Measurements from ENCODE around the gene CCDC78.
A peak's percentile ranks its signal among the peaks of the same experiment; 100 is the strongest.

CCDC78 gene

DNA sequence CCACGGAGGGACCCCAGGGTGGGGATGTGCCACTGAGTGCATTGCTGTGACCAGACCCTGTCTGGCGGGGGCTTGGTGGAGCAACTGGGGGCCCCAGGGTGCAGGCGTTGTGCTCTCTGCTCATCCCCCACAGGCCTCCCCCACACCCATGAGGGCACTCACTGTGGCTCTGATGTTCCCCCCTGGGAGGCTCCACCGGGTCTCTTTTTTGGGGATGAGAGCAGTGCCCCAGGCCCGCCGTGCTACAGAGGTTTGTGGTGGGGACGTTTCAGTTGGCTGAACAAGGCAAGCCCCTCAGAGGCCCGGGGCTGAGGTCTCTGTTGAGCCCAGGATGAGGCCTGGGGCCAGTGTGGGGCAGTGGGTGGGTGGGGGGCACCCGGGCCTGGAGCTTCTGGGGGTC, 2.5 kb downstream of the CCDC78 start:
- no peak for DNase-seq (ENCODE audit: low read depth)

DNA sequence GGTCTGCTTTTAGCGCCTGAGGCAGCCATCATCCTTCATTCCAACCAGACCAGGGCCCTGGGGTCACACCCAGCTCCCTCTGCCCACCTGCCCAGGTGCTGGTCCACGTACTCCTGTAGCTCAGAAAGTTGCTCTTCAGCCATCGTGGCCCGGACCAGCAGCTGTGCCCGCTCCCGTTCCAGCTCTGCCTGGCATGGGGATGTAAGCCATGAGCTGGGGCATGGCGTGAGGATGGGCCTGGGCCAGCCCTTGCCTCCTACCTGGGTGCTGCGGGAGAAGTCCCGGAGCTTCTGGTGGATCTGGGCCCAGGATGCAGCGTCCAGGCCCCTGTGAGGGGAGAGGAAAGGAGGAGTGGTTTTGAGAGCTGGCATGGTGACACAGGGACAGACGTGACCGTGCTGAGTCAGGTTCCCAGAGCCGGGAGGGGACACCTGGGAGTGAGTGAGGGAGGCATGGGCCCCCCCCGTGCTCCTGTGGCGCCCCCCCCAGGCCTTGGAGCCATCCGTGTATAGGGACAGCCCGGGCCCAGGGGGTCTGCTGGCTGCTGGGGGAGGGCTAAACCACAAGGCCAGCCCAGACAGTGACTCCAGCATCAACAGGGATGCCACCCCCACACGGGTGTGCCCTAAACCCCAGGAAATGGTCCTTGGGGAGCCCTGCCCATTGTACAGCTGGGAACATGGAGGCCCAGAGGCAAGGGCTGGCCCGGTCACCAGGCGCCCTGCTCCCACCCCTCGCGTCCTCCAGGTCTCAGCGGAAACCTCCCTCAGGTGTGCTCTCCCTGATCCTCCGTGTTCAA, 3.2 kb downstream of the CCDC78 start:
- no peak for DNase-seq (ENCODE audit: low read depth)

DNA sequence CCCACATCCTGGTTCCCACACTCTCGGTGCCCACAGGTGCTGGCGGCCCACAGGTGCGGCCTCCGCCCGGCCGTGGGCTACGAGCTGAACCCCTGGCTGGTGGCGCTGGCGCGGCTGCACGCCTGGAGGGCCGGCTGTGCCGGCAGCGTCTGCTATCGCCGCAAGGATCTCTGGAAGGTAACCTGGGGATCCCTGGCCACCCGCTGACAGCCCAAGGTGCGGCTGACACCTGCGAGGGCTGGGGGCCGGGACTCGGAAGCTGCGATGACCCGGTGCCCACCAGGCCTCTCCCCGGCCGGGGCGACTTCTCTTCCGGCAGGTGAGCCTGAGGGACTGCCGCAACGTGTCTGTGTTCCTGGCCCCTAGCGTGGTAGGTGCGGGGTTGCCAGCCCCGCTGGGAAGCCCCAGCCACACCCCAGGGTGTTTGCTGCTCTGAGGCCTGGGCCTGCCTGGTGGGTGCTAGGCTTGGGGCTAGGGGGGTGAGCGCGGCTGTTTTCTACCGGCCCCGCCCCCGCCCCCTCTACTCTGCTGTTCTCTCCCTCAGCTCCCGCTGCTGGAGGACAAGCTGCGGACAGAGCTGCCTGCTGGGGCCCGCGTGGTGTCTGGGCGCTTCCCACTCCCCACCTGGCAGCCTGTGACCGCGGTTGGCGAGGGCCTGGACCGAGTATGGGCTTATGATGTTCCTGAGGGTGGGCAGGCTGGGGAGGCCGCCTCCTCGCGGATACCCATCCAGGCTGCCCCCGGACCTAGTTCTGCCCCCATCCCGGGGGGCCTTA, 4.3 kb downstream of the CCDC78 start:
- DNase-seq (ENCODE audit: low read depth): no peak

DNA sequence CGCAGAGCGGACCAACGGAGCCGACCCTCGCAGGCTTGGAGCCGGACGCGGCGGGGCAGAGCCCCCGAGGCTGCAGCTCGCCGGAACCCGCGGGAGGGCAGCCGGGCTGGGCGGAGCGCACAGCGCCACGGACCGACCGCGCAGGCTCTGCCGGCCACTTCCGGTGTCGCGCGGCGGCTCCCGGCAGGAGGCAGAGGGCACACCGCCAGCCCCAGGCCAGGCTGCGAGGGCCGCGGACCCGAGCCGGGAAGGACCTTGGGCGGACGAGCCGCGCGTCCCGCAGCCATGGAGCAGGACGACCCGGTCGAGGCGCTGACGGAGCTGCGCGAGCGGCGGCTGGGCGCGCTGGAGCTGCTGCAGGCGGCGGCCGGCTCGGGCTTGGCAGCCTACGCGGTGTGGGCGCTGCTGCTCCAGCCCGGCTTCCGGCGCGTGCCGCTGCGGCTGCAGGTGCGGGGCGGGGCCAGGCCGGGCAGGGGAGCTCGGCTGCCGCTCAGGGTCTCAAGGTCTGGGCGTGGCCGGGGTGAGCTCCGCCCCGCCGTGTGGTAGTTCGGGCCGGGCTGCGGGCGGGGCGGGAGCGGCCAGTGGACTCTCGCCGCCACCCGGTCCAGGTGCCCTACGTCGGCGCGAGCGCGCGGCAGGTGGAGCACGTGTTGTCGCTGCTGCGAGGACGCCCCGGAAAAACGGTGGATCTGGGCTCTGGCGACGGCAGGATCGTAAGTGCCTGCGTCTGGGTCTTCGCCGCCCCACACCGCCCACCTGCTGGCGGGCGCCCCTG, 5.1 kb downstream of the CCDC78 start, which contains the start of gene ANTKMT:
Gene ANTKMT, plus strand, starts transcription at position 157 of the 775 bp plus-strand sequence. Its CDS starts 129 bp downstream, at position 286.
- peak; percentile 80 for DNase-seq (ENCODE audit: low read depth)

DNA sequence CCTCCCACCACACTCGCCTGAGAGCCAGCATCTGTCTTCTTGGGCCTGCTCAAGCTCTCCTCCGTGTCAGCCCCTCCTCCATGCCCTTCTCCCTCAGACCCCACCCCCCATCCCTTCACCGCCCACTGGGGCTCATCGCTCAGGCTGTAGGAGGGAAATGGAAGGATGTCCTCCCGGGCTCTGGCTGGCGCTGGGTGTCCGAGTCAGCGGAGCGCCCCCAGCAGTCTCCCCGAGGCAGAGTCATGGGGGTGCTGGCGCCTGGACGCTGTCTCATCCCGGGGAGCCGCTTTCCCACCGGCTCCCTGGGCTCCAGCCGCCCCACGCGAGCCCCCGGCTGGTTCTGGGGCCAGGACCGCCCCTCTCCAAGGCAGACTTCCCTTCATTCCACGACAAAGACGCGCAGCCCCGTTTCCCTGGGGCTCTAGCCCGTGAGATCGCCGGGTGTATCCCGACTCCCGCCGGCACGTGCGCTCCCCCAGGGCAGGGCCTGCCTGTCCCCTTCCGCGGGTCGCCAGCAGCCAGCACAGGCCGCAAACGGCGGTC, 5.7 kb downstream of the CCDC78 start:
- DNase-seq (ENCODE audit: low read depth): peak; percentile 86

DNA sequence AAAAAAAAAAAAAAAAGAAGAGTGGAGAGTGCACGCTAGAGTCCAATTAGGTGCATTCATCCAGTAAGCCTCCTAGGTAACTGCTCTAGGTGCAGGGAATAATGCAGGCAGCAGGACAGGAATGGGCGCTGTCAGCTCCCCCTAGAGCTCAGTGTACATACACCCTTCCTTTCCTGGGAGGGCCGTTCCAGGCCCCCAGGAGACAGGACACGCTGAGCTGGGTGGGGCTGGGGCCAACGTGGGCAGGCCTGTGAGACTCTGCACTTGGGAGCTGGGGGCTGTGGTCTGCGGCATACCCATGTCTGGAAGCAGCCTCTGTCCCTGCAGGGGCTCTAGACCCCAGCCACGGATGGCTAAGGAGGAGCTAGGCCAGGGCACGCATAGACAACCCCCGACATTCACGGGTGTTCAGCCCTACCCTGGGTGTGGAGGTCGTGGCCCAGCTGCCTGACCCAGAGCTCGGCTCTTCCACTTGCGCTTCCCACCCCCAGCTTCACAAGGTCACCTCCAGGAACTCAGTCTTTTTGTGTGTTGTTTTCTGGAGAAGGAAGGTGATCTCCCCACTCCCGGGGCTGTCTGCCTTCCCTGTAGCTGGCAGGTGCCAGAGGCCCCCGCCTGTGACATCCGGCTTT, 6.3 kb downstream of the CCDC78 start:
- DNase-seq (ENCODE audit: low read depth): peak; percentile 33

DNA sequence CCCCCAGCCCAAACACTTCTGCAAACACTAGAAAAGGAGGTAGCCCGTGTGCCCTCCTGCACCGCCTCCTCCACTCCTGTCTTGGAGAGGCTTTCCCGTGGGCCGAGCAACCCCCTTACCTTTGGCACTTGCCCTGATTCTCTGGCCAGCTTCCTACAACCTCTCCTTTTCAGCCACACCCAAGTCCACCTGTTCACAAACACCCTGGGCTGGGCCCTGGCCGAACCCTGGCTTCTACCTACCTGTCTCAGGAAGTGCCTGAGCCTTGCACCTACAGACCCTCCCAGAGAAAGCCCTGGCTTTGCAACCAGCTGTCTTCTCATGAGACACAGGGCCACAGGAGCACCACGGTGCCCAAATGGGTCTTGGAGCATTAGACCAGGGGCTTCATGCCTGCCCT, 7.3 kb downstream of the CCDC78 start:
- no peak for DNase-seq (ENCODE audit: low read depth)

DNA sequence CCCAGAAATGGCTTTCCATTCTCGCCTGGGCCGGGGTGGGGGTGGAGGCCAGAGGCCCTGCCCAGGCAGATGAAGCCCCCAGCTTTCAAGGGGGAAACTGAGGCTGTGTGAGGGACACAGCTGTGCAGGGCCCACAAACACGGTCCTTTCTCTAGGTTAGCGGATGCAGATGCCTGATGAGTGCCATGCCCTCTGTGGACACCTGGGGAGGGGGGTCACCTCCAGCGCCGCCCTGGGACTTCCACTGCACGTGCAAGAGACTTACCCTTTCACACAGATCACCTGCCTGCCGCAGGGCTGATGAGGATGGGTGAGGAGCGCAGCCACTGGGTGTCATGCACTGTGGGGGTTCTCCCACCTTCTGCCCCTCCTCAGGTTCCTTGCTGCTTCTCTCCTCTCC, 7.9 kb downstream of the CCDC78 start:
- no peak for DNase-seq (ENCODE audit: low read depth)

DNA sequence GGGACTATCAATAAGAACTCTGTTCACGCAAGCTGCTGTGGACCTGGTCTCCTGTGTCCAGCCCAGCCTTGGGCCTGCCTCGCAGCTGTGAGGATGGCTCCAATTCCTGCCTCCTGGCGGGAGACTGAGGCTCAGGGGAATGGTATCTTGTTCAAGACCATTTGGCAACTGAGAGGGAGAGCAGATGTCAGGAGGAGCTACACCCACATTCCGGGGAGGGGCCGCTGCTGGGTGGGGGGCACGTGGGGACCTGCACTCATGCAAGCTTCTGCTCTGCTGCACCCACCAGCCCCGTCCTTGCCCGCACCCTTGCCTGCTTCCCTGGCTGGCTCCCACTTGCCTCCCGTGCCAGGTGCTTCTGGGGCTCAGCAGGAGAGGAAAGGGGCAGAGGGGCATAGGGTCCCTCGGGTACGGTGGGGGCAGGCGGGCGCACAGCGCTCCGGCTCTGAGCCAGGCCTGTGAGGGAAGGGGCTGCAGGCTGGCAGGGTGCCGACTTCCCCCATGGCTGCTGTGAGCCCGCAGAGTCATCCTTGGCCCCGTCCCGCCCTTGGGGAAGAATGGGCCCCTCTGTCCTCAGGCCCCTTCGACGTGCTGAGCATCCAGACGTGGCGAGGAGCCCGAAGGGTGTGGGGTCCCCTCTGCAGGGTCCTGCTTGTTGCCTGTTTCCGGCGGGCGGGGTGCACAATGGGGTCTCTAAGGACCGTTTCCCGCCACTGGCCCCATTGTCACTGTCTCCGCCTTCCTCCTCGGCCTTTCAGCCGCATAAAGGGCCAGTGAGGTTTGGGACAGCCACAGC, 8.6 kb downstream of the CCDC78 start:
- no peak for DNase-seq (ENCODE audit: low read depth)

DNA sequence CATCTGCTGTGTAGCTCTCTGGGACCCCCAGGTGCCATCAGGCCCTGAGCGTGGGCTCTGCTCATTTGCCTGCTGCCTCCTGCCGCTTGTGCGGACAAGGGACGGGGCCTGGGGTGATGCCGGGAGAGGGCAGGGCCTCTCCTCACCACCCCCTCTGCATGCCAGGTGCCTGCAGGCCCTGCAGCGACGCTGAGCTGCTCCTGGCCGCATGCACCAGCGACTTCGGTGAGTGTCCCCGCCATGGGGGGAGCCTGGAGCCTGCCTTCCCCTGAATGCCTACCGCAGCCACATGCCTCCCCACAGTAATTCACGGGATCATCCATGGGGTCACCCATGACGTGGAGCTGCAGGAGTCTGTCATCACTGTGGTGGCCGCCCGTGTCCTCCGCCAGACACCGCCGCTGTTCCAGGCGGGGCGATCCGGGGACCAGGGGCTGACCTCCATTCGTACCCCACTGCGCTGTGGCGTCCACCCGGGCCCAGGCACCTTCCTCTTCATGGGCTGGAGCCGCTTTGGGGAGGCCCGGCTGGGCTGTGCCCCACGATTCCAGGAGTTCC, 9.4 kb downstream of the CCDC78 start:
- DNase-seq (ENCODE audit: low read depth): no peak

DNA sequence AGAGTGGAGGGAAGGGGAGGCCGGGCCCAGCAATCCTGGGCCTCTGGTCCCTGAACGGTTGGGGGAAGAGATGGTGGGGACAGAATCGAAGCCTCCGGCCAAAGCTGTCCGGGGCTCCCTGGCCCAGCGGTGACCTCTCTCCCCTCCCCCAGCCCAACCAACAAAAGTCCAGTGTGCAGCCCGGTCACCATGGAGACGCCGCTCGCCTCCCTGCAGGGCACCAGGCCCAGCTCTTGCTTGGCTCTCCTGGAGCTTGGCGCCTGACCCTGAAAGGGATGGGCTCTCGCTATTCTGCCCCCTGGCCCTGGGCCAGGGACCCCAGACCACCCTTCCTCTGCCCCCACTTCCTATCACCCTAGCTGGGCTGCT, 10.1 kb downstream of the CCDC78 start:
- DNase-seq (ENCODE audit: low read depth): peak; percentile 75

DNA sequence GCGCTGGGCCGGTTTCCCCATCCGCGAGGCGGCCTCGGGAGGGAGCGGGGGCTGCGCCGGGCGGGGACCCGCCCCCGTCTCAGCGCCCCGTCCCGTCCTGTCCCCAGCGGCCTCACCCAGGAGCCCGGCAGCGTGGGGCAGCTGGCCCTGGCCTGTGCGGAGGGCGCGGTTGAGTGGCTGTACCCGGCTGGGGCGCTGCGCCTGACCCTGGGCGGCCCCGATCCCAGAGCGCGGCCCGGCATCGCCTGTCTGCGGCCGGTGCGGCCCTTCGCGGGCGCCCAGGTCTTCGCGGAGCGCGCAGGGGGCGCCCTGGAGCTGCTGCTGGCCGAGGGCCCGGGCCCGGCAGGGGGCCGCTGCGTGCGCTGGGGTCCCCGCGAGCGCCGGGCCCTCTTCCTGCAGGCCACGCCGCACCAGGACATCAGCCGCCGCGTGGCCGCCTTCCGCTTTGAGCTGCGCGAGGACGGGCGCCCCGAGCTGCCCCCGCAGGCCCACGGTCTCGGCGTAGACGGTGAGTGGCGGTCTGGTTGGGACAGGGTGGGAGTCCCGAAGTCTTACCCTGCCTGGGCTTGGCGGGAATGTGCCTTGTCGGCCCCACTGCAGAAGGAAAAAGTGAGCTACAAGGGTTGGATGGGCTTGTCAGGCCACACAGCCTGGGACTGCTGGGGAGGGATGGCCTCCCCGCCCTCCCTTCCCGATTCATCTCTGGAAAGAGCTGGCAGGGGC, 10.6 kb downstream of the CCDC78 start:
- DNase-seq (ENCODE audit: low read depth): peak; percentile 43

DNA sequence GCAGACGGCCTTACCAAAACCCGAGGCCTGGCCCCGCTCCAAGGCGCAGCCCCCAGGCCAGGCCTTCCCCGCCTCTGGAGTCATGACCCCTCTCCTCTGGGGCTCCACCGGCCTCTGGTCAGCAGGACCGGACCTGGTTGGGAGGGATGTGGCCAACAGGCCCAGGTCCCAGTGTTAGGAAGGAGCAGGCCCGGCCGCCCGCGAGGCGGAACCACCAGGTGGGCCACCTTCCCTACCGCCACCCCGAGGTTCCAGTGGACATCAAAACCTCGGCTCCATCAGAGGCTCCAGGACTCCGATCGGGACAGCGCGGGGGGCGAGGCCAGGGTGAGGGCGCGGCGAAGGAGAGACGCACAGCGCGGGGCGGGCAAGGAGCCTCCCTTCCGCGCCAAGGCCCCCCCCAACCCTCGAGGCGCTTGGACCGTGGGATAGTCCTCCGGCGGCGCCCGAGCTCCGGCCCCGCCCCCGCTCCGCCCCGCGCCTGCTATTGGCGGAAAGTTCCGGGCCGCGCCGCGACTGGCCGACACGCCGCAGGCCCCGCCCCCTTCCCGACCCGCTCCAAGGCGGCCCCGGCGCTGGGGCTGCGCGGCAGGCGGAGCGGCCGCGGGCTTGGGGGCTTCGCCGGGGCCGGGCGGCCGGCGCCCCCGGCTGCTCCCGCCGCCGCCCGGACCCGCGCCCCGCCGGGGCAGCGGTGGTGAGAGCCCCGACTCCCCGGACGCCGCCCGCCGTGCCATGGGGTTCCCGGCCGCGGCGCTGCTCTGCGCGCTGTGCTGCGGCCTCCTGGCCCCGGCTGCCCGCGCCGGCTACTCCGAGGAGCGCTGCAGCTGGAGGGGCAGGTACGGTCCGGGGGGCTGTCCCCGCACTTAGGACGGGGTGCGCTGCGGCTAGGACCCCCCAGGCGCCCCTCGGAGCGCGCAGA, 11.4 kb downstream of the CCDC78 start, which contains the start of gene METRN:
Gene METRN, plus strand, starts transcription at position 561 of the 919 bp plus-strand sequence. Its CDS starts 172 bp downstream, at position 733.
- DNase-seq (ENCODE audit: low read depth): peak; percentile 91

DNA sequence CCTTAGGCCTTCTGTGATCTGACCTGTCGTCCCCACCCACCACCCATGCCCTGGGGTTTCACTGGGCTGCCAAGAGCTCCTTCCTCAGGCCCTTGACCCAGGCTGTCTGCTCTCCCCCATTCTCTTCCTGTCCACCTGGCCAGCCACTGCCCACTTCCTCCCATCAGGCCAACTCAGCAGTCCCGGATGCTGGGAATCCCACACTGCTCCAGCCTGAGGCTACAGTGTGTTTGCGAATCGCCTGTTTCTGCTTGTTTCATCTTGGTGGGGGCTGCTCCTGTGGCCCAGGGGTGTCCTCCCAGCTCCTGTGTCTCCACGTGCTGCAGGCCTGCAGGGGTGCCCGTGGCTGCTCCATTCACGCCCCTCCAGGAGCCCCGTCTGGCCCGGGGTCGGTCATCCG, 12.2 kb downstream of the CCDC78 start:
- peak; percentile 55 for DNase-seq (ENCODE audit: low read depth)

DNA sequence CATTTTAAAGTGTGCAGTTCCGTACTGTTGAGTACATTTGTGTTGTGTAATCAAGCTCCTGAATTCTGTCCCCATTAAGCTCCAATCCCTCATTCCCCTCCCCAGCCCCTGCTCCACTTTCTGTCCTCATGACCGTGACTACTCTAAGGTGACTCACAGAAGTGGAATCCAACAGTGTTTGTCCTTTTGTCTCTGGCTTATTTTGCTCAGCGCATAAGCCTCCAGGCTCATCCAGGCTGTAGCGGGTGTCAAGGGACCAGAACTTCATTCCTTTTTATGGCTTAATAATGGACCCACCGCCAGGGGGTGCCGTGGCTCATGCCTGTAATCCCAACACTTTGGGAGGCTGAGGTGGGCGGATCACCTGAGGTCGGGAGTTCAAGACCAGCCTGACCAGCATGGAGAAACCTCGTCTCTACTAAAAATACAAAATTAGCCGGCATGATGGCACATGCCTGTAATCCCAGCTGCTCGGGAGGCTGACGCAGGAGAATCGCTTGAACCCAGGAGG, 13.4 kb downstream of the CCDC78 start:
- DNase-seq (ENCODE audit: low read depth): peak; percentile 99

DNA sequence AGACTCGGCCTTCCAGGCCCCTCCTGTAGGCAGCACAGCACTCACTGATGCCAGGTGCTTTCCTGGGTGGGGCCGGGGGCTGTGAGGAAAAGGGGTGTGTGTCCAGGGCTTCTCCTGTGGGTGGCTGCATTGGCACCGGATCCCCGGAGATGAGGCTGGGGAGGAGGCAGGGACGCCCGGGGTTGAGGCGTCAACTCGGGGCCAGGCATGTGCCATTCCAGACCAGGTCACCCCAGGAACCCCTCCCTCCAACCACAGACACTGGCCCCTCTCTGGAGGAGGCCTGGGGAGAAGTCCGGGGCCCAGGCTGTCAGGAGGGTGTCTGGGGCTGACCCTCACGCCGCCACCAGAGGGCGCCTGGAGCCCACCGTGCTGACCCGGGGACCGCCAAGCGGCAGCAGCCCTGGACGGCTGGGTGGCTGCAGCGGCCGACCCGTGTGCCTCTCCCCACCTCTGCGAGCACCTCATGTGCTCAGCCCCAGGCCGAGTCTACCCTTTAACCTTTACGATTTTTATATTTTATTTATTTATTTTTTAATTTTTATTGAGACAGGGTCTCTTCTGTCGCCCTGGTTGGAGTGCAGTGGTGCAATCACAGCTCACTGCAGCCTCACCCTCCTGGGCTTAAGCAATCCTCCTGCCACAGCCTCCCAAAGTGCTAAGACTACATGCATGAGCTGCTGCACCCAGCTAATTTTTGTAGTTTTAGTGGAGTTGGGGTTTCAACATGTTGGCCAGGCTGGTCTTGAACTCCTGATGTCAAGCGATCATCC, 14.5 kb downstream of the CCDC78 start:
- peak; percentile 73 for DNase-seq (ENCODE audit: low read depth)

DNA sequence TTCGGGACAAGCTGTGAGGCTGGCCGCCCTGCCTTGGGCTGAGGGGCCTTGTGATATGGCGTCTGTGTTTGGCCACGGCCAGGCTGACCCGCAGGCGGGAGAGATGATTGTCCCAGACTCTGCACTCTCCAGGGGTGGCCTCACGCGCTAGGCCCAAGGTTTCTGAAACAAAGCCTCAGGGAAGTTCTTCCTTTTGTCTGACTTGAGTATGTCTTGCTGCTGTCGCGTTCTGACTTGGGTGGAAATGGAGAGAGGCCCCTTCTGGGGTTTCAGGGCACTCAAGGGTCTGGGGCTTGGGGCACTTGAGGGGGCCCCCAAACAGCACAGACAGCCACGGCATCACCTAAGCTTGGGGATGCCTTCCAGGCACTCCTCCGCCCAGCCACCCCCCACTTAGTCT, 15.2 kb downstream of the CCDC78 start:
- DNase-seq (ENCODE audit: low read depth): no peak
